Measurements from ENCODE around the gene TAF10. TPM values are rescaled to one million over a fixed set of nuclear protein-coding genes. Genes with fewer than 3 reads are reported as not detected.

TAF10 gene
- total and polyA plus RNA-seq, 2 of the 13 experiments (the other 11 are each of a cell fraction or from before 2014, with no cell fraction given), result 71.3 to 134 TPM

DNA sequence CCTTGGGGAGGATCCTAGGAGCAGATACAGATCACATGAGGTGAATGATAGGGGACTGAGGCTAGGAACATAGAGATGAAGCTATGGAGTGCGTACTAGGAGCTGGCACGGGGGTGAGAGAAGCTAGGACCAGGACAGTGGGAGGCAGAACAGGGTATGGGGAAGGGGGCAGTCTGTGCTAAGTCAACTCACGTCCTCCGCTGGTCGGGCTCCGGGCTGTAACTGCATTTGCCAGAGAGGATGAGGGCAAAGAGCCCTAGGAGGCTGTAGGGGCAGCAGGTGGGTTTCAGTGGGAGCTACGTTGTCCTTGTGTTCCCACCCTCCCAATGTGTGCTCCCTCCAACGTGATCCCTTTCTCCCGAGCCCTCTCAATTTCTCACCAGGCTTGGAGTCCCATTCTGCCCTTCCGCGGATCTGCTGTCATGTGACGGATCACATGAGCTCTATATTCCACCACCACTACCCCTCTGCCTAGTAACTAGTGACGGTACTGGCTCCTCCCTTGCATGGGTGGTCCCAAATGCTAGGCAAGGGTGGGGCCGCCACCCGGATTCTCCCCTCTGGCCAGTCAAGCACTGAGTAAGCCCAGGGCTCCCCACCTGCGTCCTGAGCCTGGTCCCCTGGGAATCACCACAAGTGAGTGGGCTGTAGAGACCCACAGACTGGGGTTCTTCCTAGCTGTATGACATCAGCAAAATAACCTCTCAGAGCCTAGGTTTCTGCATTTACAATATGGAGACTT is 7.2 kb upstream of the TAF10 start, which contains the start of gene TPP1 (continued):
- TF ChIP-seq ZNF512 (CRISPR knock-in tag; IDR thresholded peaks at IDR 0.05) (no peak), ZNF331 (CRISPR knock-in tag; IDR thresholded peaks at IDR 0.05) (peak; percentile 47; the same call in 1 of the 2 replicates), FOXJ3 (CRISPR knock-in tag; IDR thresholded peaks at IDR 0.05; ENCODE audit: borderline replicate concordance) (no peak), ARNT (IDR thresholded peaks at IDR 0.05) (no peak), HIVEP1 (CRISPR knock-in tag; IDR thresholded peaks at IDR 0.05) (no peak), ARNTL (CRISPR knock-in tag; IDR thresholded peaks at IDR 0.05) (0 out of 2 replicates have a peak, but pooled peaks have one; percentile 34), IRF9 (CRISPR knock-in tag; IDR thresholded peaks at IDR 0.05; ENCODE audit: borderline replicate concordance) (no peak), ZNF33B (CRISPR knock-in tag; IDR thresholded peaks at IDR 0.05) (no peak), FOSL1 (CRISPR knock-in tag; IDR thresholded peaks at IDR 0.05; ENCODE audit: borderline replicate concordance) (no peak), ZNF318 (CRISPR knock-in tag; IDR thresholded peaks at IDR 0.05) (no peak), AHR (CRISPR knock-in tag; IDR thresholded peaks at IDR 0.05) (peak; percentile 65; the same call in 1 of the 2 replicates), FOXP1 (IDR thresholded peaks at IDR 0.05) (no peak), FOXP1 (CRISPR knock-in tag; IDR thresholded peaks at IDR 0.05) (no peak), ZNF513 (CRISPR knock-in tag; conservative IDR thresholded peaks at IDR 0.05) (no peak), ZKSCAN5 (CRISPR knock-in tag; IDR thresholded peaks at IDR 0.05) (no peak), HHEX (CRISPR knock-in tag; IDR thresholded peaks at IDR 0.05) (no peak), TEAD3 (CRISPR knock-in tag; optimal IDR thresholded peaks at IDR 0.05; ENCODE audit: borderline replicate concordance) (peak; percentile 58)

All from HepG2 (cell line).